Measurements from ENCODE around the gene KIAA1210.
A peak's percentile ranks its signal among the peaks of the same experiment; 100 is the strongest.

Gene KIAA1210

DNA sequence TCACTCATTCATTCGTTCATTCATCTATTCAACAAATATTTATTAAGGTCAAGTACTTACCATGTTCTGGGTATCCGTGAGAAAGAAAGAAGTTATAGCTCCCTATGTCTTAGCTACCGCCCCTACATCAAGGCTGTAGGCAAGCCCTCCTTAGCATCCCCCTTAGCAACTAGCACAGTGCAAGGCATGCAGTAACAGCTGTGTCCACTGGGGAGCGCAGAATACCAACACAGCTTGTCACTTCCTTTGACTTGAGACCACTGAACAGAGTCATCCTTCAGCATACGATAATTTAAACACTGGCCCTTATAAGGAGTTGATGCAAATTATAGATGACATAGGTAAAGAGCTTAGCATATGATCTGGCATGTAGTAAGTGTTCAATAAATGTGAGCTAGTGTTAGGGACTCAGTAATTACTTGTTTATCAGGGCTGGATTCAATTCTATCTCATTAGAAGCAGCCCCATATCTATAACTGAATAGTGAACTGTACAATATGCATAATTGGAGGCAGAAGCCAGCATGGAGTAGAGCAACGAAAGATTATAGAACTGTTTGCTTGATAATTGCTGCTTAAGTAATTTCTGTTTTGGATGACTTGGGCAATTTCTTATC lies 8.7 kb downstream of the KIAA1210 start:
- no peaks in the 10 kb centered on the region for H3K27me3 ChIP-seq (ENCODE audit: insufficient read depth, low read depth)
- H3K79me2 ChIP-seq (ENCODE audit: insufficient read depth, low read depth), result no peaks in the 10 kb centered on the region
- no peaks in the 10 kb centered on the region for H4K20me1 ChIP-seq (ENCODE audit: insufficient read depth)
- H3K4me2 ChIP-seq, result no peak overlapping the region
- H3K4me3 ChIP-seq (IDR thresholded peaks at IDR 0.05; ENCODE audit: insufficient read depth, low read depth, low read length), result no peak overlapping the region
- H3K27ac ChIP-seq, result no peak overlapping the region
- no peak overlapping the region for H3K9ac ChIP-seq
- no peaks in the 10 kb centered on the region for H3K4me1 ChIP-seq (ENCODE audit: low read depth, poor library complexity, severe bottlenecking)
- no peaks in the 10 kb centered on the region for H3K36me3 ChIP-seq (ENCODE audit: insufficient read depth)
- TF ChIP-seq, protein P1, sequence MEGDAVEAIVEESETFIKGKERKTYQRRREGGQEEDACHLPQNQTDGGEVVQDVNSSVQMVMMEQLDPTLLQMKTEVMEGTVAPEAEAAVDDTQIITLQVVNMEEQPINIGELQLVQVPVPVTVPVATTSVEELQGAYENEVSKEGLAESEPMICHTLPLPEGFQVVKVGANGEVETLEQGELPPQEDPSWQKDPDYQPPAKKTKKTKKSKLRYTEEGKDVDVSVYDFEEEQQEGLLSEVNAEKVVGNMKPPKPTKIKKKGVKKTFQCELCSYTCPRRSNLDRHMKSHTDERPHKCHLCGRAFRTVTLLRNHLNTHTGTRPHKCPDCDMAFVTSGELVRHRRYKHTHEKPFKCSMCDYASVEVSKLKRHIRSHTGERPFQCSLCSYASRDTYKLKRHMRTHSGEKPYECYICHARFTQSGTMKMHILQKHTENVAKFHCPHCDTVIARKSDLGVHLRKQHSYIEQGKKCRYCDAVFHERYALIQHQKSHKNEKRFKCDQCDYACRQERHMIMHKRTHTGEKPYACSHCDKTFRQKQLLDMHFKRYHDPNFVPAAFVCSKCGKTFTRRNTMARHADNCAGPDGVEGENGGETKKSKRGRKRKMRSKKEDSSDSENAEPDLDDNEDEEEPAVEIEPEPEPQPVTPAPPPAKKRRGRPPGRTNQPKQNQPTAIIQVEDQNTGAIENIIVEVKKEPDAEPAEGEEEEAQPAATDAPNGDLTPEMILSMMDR (conservative IDR thresholded peaks at IDR 0.05; ENCODE audit: low read depth, low read length), result peak; percentile 82
- no peak overlapping the region for H2AFZ ChIP-seq (ENCODE audit: low read depth)

DNA sequence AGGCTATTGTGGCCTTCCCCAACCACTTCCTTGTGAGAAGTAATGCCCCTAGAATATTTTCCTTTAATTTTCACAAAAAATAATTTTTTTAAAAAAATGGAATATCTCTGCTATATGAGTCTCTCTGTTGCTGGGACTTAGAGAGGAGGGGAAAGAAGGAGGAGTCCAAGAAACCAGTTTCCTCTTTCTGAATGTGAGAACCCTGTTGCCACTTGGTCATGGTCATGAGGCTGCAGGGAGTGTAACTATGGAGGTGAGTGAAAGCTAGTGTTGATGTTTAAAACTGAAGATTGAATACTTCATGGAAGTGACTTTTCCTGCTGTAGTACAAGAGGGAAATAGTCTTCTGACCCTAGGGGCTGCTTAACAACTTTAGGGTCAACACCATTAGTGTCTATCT lies 20.4 kb downstream of the KIAA1210 start:
- Histone ChIP-seq H3K4me2 (no peak overlapping the region), H3K36me3 (ENCODE audit: insufficient read depth) (no peaks in the 10 kb centered on the region), H3K4me3 (IDR thresholded peaks at IDR 0.05; ENCODE audit: insufficient read depth, low read depth, low read length) (no peak overlapping the region), H3K79me2 (ENCODE audit: insufficient read depth, low read depth) (no peaks in the 10 kb centered on the region), H3K9ac (no peak overlapping the region), H2AFZ (ENCODE audit: low read depth) (no peak overlapping the region), H3K4me1 (ENCODE audit: low read depth, poor library complexity, severe bottlenecking) (no peaks in the 10 kb centered on the region), H3K27me3 (ENCODE audit: insufficient read depth, low read depth) (no peaks in the 10 kb centered on the region), H3K27ac (no peak overlapping the region), H4K20me1 (ENCODE audit: insufficient read depth) (no peaks in the 10 kb centered on the region)
- TF ChIP-seq, protein P1 (conservative IDR thresholded peaks at IDR 0.05; ENCODE audit: low read depth, low read length), result no peak

DNA sequence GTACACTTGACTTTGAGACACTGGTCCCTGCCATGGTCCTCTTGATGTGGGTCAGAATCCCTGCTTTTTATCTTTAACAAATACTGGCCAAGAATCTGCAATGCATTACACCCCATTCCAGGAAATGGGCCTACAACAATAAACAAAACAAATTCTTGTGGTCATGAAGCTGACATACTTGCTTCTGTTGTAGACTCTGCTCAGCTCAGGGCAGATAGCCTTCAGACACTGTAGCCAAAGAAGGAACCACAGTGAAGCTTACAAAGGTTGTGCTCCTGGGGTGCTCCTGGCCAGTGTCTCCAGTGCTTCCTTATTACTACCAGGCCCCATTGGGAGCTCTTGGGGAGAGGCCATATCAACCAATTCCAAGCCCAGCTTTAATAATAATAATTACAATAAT lies 21.8 kb downstream of the KIAA1210 start:
- H3K9ac ChIP-seq, result no peak overlapping the region
- H3K79me2 ChIP-seq (ENCODE audit: insufficient read depth, low read depth), result no peaks in the 10 kb centered on the region
- TF ChIP-seq, protein P1 (conservative IDR thresholded peaks at IDR 0.05; ENCODE audit: low read depth, low read length), result no peak
- H3K27me3 ChIP-seq (ENCODE audit: insufficient read depth, low read depth), result no peaks in the 10 kb centered on the region
- no peak overlapping the region for H3K27ac ChIP-seq
- H3K4me1 ChIP-seq (ENCODE audit: low read depth, poor library complexity, severe bottlenecking), result no peaks in the 10 kb centered on the region
- H3K36me3 ChIP-seq (ENCODE audit: insufficient read depth), result no peaks in the 10 kb centered on the region
- no peak overlapping the region for H3K4me2 ChIP-seq
- H3K4me3 ChIP-seq (IDR thresholded peaks at IDR 0.05; ENCODE audit: insufficient read depth, low read depth, low read length), result no peak overlapping the region
- no peaks in the 10 kb centered on the region for H4K20me1 ChIP-seq (ENCODE audit: insufficient read depth)
- H2AFZ ChIP-seq (ENCODE audit: low read depth), result no peak overlapping the region

DNA sequence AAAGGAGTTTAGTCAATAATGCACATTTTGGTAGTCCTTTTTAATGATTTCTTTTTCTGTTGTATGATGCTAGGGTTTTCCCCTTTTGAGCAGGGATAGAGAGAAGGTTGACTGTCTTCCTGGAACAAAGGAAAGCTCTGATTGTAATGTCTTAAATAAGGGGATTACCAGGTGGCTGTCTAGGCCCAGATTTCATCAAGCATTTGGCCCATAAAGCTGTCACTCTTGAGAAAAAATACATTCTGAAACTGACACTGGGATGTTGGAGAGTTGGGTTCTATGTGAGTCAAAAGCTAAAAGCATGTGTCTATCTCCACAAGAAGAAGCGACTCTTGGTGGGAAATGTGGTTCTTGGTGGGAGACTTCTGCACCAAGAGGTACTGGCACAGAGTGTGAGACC lies 26.4 kb downstream of the KIAA1210 start:
- no peak overlapping the region for H3K4me3 ChIP-seq (IDR thresholded peaks at IDR 0.05; ENCODE audit: insufficient read depth, low read depth, low read length)
- no peaks in the 10 kb centered on the region for H3K27me3 ChIP-seq (ENCODE audit: insufficient read depth, low read depth)
- H4K20me1 ChIP-seq (ENCODE audit: insufficient read depth), result no peaks in the 10 kb centered on the region
- no peaks in the 10 kb centered on the region for H3K36me3 ChIP-seq (ENCODE audit: insufficient read depth)
- no peak overlapping the region for H3K27ac ChIP-seq
- H3K4me1 ChIP-seq (ENCODE audit: low read depth, poor library complexity, severe bottlenecking), result no peaks in the 10 kb centered on the region
- no peak overlapping the region for H3K9ac ChIP-seq
- no peaks in the 10 kb centered on the region for H3K79me2 ChIP-seq (ENCODE audit: insufficient read depth, low read depth)
- H2AFZ ChIP-seq (ENCODE audit: low read depth), result no peak overlapping the region
- H3K4me2 ChIP-seq, result no peak overlapping the region
- TF ChIP-seq, protein P1 (conservative IDR thresholded peaks at IDR 0.05; ENCODE audit: low read depth, low read length), result no peak
